CD4-positive, alpha-beta T cell treated with Interleukin-17A for 1 hour (primary cell): ENCODE measurements around the gene AMPH.
"Not testable (repeated sequence)": the region's sequence is repeated elsewhere in the genome, so short reads cannot be mapped to it uniquely, and the experiment has no call there.

Experiments
- DNase-seq: peaks from one replicate; pipeline ENCODE4 v3.0.0-alpha.2; 2020

The AMPH gene

GRCh38 chr7:38385682-38386081 lies 245.5 kb downstream of the AMPH start:
- DNase-seq = no peak

GRCh38 chr7:38383281-38383680 lies 247.9 kb downstream of the AMPH start:
- no peak for DNase-seq

GRCh38 chr7:38382684-38383083 lies 248.5 kb downstream of the AMPH start:
- no peak for DNase-seq

- no peak for DNase-seq
Measured at GRCh38 chr7:38375453-38375852, 255.7 kb downstream of the AMPH start.

- peak; percentile 78 for DNase-seq
Measured at GRCh38 chr7:38374507-38374906, 256.7 kb downstream of the AMPH start.

GRCh38 chr7:38373155-38373554 lies 258.0 kb downstream of the AMPH start:
- DNase-seq = no peak

GRCh38 chr7:38372290-38372689 lies 258.9 kb downstream of the AMPH start:
- DNase-seq = no peak

GRCh38 chr7:38369816-38370493 lies 261.2 kb downstream of the AMPH start:
- peak; percentile 84 for DNase-seq

GRCh38 chr7:38368191-38368605 lies 263.0 kb downstream of the AMPH start:
- peak; percentile 83 for DNase-seq

GRCh38 chr7:38367301-38367890 lies 263.8 kb downstream of the AMPH start:
- DNase-seq = peak; percentile 44

GRCh38 chr7:38363379-38363778 lies 267.8 kb downstream of the AMPH start:
- DNase-seq = peak; percentile 81

- peak; percentile 67 for DNase-seq
Measured at GRCh38 chr7:38362611-38363237, 268.4 kb downstream of the AMPH start.

- DNase-seq = no peak
Measured at GRCh38 chr7:38360776-38361175, 270.4 kb downstream of the AMPH start.

GRCh38 chr7:38359071-38359601 lies 272.0 kb downstream of the AMPH start:
- DNase-seq = peak; percentile 87

- peak; percentile 60 for DNase-seq
Measured at GRCh38 chr7:38358273-38358831, 272.8 kb downstream of the AMPH start.

- peak; percentile 75 for DNase-seq
Measured at GRCh38 chr7:38354271-38354851, 276.8 kb downstream of the AMPH start.

- DNase-seq = peak; percentile 59
Measured at GRCh38 chr7:38353431-38353881, 277.7 kb downstream of the AMPH start.

- DNase-seq = no peak
Measured at GRCh38 chr7:38351601-38352000, 279.6 kb downstream of the AMPH start.

- not testable (repeated sequence) for DNase-seq
Measured at GRCh38 chr7:38350777-38351176, 280.4 kb downstream of the AMPH start.

- peak; percentile 77 for DNase-seq
Measured at GRCh38 chr7:38349869-38350583, 281.1 kb downstream of the AMPH start.

- peak; percentile 52 for DNase-seq
Measured at GRCh38 chr7:38349126-38349795, 281.9 kb downstream of the AMPH start.
